ENCODE data around the gene SLC25A34.

Gene SLC25A34

DNA sequence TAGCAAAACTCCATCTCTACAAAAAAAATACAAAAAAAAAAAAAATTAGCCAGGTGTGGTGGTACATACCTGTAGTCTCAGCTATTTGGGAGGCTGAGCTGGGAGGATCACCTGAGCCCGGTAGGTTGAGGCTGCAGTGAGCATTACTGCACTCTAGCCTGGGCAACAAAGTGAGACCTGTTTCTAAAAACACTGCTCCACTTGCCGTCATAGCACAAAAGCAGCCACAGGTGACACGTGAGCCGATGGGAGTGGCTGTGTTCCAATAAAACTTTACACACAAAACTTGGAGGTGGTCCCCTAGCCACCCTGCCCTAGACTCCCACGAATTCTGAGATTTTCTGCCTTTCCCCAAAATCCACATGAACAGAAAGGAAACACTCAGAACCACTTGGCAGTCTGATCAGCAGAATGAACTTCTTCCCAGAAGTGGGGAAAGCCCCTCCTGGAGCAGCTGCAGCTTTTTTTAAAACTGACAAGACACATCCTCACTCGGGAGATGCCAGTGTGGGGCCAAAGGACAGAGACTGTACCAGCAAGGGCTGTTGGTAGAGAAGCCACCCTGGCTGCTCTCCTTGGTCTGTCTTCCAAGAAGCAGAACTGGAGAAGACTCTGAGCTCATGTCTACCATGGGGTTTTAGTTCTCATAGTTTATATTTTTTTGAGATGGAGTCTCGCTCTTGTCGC is 28.7 kb upstream of the SLC25A34 start:
- no peak overlapping the region for H3K27ac ChIP-seq (replicated peaks)
- no peak overlapping the region for H3K4me3 ChIP-seq (replicated peaks; ENCODE audit: insufficient read depth, low read length)
- TF ChIP-seq GABPA (IDR thresholded peaks at IDR 0.05; ENCODE audit: low read depth) (no peak), POLR2AphosphoS5 (IDR thresholded peaks at IDR 0.05; ENCODE audit: low read depth) (no peak), SPI1 (IDR thresholded peaks at IDR 0.05; ENCODE audit: borderline replicate concordance, low read depth) (no peak)
- TF ChIP-seq, protein P1, sequence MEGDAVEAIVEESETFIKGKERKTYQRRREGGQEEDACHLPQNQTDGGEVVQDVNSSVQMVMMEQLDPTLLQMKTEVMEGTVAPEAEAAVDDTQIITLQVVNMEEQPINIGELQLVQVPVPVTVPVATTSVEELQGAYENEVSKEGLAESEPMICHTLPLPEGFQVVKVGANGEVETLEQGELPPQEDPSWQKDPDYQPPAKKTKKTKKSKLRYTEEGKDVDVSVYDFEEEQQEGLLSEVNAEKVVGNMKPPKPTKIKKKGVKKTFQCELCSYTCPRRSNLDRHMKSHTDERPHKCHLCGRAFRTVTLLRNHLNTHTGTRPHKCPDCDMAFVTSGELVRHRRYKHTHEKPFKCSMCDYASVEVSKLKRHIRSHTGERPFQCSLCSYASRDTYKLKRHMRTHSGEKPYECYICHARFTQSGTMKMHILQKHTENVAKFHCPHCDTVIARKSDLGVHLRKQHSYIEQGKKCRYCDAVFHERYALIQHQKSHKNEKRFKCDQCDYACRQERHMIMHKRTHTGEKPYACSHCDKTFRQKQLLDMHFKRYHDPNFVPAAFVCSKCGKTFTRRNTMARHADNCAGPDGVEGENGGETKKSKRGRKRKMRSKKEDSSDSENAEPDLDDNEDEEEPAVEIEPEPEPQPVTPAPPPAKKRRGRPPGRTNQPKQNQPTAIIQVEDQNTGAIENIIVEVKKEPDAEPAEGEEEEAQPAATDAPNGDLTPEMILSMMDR (IDR thresholded peaks at IDR 0.05; ENCODE audit: insufficient read depth, low read length) = no peak
- TF ChIP-seq, protein P2, sequence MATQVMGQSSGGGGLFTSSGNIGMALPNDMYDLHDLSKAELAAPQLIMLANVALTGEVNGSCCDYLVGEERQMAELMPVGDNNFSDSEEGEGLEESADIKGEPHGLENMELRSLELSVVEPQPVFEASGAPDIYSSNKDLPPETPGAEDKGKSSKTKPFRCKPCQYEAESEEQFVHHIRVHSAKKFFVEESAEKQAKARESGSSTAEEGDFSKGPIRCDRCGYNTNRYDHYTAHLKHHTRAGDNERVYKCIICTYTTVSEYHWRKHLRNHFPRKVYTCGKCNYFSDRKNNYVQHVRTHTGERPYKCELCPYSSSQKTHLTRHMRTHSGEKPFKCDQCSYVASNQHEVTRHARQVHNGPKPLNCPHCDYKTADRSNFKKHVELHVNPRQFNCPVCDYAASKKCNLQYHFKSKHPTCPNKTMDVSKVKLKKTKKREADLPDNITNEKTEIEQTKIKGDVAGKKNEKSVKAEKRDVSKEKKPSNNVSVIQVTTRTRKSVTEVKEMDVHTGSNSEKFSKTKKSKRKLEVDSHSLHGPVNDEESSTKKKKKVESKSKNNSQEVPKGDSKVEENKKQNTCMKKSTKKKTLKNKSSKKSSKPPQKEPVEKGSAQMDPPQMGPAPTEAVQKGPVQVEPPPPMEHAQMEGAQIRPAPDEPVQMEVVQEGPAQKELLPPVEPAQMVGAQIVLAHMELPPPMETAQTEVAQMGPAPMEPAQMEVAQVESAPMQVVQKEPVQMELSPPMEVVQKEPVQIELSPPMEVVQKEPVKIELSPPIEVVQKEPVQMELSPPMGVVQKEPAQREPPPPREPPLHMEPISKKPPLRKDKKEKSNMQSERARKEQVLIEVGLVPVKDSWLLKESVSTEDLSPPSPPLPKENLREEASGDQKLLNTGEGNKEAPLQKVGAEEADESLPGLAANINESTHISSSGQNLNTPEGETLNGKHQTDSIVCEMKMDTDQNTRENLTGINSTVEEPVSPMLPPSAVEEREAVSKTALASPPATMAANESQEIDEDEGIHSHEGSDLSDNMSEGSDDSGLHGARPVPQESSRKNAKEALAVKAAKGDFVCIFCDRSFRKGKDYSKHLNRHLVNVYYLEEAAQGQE (IDR thresholded peaks at IDR 0.05; ENCODE audit: insufficient replicate concordance, low read depth) = no peak
- H3K27me3 ChIP-seq (ENCODE audit: insufficient read depth, poor library complexity, severe bottlenecking) = no peaks in the 10 kb centered on the region
- no peak for DNase-seq (ENCODE audit: low read depth in 1 of 2, low spot score in 1 of 2)

DNA sequence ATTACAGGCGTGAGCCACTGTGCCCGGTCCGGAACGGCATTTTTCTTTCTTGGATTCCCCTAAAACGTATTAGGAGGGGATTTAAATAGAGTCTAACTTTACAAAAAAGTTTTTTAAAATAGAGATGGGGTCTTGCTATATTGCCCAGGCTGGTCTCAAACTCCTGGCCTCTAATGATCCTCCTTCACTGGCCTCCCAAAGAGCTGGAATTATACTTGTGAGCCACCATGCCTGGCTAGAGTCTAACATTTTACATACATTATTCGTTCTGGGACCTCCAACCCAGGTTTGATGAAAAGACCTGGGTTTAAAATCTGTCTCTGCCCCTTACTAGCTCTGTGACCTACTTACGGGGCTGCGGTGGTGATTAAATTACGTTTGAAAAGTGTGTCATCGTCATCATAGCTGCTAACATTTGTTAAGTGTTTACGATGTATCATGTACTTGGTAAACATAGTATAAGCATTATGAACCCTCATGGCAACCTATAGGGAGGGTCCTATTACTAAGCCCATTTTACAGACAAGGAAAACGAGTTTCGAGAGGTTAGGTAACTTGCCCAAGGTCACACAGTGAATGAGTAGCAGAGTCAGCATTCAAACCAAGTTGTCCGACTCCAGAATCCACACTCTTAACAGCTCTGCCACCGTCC is 27.4 kb upstream of the SLC25A34 start:
- H3K4me3 ChIP-seq (replicated peaks; ENCODE audit: insufficient read depth, low read length) = no peak overlapping the region
- TF ChIP-seq, protein P2 (IDR thresholded peaks at IDR 0.05; ENCODE audit: insufficient replicate concordance, low read depth) = no peak
- no peak for TF ChIP-seq POLR2AphosphoS5 (IDR thresholded peaks at IDR 0.05; ENCODE audit: low read depth)
- no peak for TF ChIP-seq SPI1 (IDR thresholded peaks at IDR 0.05; ENCODE audit: borderline replicate concordance, low read depth)
- TF ChIP-seq GABPA (IDR thresholded peaks at IDR 0.05; ENCODE audit: low read depth) = no peak
- TF ChIP-seq, protein P1 (IDR thresholded peaks at IDR 0.05; ENCODE audit: insufficient read depth, low read length) = no peak
- H3K27ac ChIP-seq (replicated peaks) = no peak overlapping the region
- DNase-seq (ENCODE audit: low read depth in 1 of 2, low spot score in 1 of 2) = no peak
- H3K27me3 ChIP-seq (ENCODE audit: insufficient read depth, poor library complexity, severe bottlenecking) = no peaks in the 10 kb centered on the region

DNA sequence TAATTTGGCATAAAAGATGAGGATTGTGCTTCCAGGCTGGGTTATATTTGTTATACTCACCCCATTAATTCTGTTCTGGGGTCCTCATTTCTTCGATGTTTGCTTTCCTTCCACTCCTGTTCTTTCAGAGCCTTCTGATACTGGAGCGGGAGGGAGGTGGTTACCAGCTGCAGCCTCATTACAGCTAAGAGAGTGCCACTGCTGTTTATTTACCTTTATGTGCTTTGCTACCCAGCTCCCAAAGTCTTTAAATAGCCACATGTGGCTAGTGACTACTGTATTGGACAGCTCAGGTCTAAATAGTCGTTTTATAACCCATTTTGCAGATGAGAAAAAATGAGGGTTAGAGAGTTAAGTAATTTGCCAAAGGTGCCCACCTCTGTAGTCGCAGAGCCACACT is 26.8 kb upstream of the SLC25A34 start:
- no peaks in the 10 kb centered on the region for H3K27me3 ChIP-seq (ENCODE audit: insufficient read depth, poor library complexity, severe bottlenecking)
- no peak overlapping the region for H3K27ac ChIP-seq (replicated peaks)
- TF ChIP-seq GABPA (IDR thresholded peaks at IDR 0.05; ENCODE audit: low read depth) = no peak
- TF ChIP-seq, protein P2 (IDR thresholded peaks at IDR 0.05; ENCODE audit: insufficient replicate concordance, low read depth) = no peak
- TF ChIP-seq SPI1 (IDR thresholded peaks at IDR 0.05; ENCODE audit: borderline replicate concordance, low read depth) = no peak
- TF ChIP-seq POLR2AphosphoS5 (IDR thresholded peaks at IDR 0.05; ENCODE audit: low read depth) = no peak
- H3K4me3 ChIP-seq (replicated peaks; ENCODE audit: insufficient read depth, low read length) = no peak overlapping the region
- DNase-seq (ENCODE audit: low read depth in 1 of 2, low spot score in 1 of 2) = no peak

Data from HL-60 (cell line).